Stimulated activated naive CD8-positive, alpha-beta T cell treated with anti-CD3 and anti-CD28 coated beads, Interleukin-15, amount 100 ng/mL, for 72 hours (primary cell): ENCODE results near the gene TDG.
"Not testable (repeated sequence)": the region's sequence is repeated elsewhere in the genome, so short reads cannot be mapped to it uniquely, and the experiment has no call there.

Experiments used
- ATAC-seq: fragments of 150-1000 bp; cut with Tn5 transposase; 2 replicates; pipeline ENCODE4 v1.10.0; 2021; ENCODE audit warnings: mild to moderate bottlenecking, moderate library complexity
- DNase-seq, 2 donors: peaks; one replicate each; pipeline ENCODE4 v3.0.0; 2021 to 2022
- H3K27ac Mint-ChIP-seq, 2 donors: one replicate each; pipeline ENCODE4 v1.8.0; 2022; ENCODE audit warnings: mild to moderate bottlenecking in 2 of 2, mixed read lengths in 2 of 2, moderate library complexity in 2 of 2
- H3K27me3 Mint-ChIP-seq: one replicate; pipeline ENCODE4 v1.8.0; 2022; ENCODE audit warnings: mixed read lengths
- H3K4me1 Mint-ChIP-seq: one replicate; pipeline ENCODE4 v1.8.0; 2022; ENCODE audit warnings: mild to moderate bottlenecking, mixed read lengths
- H3K4me3 Mint-ChIP-seq, 2 donors: one replicate each; pipeline ENCODE4 v1.8.0; 2022; ENCODE audit warnings: mild to moderate bottlenecking in 2 of 2, mixed read lengths in 2 of 2, moderate library complexity in 1 of 2
- H3K9me3 Mint-ChIP-seq, 2 donors: one replicate each; pipeline ENCODE4 v1.8.0; 2022; ENCODE audit warnings: mixed read lengths in 2 of 2

TDG gene

GRCh38 chr12:103996595-103996994, 30.9 kb downstream of the TDG start:
- DNase-seq = no peak
- H3K4me1 Mint-ChIP-seq = peaks cover 5% of the 10 kb centered on the region
- H3K27me3 Mint-ChIP-seq = peaks cover 21% of the 10 kb centered on the region
- no peak overlapping the region for H3K4me3 Mint-ChIP-seq
- H3K27ac Mint-ChIP-seq = peak overlapping the region in 1 of 2 donors; percentile 10
- H3K9me3 Mint-ChIP-seq = no peaks in the 10 kb centered on the region
- no peak for ATAC-seq

- Mint-ChIP-seq H3K9me3 (no peaks in the 10 kb centered on the region), H3K4me3 (no peak overlapping the region), H3K27ac (no peak overlapping the region), H3K4me1 (peaks cover 5% of the 10 kb centered on the region), H3K27me3 (peaks cover 23% of the 10 kb centered on the region)
- ATAC-seq (no peak), DNase-seq (no peak)
Measured at GRCh38 chr12:103997286-103997900, 31.7 kb downstream of the TDG start.

- Mint-ChIP-seq H3K4me3 (no peak overlapping the region), H3K9me3 (no peaks in the 10 kb centered on the region), H3K4me1 (peaks cover 5% of the 10 kb centered on the region), H3K27ac (no peak overlapping the region), H3K27me3 (peaks cover 39% of the 10 kb centered on the region)
- no peak for ATAC-seq
- DNase-seq = no peak
Measured at GRCh38 chr12:103998976-103999375, 33.3 kb downstream of the TDG start.

GRCh38 chr12:104000807-104001434, 35.2 kb downstream of the TDG start:
- ATAC-seq = no peak
- peaks cover 5% of the 10 kb centered on the region for H3K4me1 Mint-ChIP-seq
- DNase-seq = no peak
- H3K27me3 Mint-ChIP-seq = peaks cover 57% of the 10 kb centered on the region
- H3K4me3 Mint-ChIP-seq = no peak overlapping the region
- no peaks in the 10 kb centered on the region for H3K9me3 Mint-ChIP-seq
- no peak overlapping the region for H3K27ac Mint-ChIP-seq

GRCh38 chr12:104002686-104003085, 37.0 kb downstream of the TDG start:
- no peaks in the 10 kb centered on the region for H3K9me3 Mint-ChIP-seq
- ATAC-seq (no peak), DNase-seq (no peak)
- H3K27ac Mint-ChIP-seq = no peak overlapping the region
- H3K4me1 Mint-ChIP-seq = peaks cover 5% of the 10 kb centered on the region
- peaks cover 73% of the 10 kb centered on the region for H3K27me3 Mint-ChIP-seq
- H3K4me3 Mint-ChIP-seq = no peak overlapping the region

DNA sequence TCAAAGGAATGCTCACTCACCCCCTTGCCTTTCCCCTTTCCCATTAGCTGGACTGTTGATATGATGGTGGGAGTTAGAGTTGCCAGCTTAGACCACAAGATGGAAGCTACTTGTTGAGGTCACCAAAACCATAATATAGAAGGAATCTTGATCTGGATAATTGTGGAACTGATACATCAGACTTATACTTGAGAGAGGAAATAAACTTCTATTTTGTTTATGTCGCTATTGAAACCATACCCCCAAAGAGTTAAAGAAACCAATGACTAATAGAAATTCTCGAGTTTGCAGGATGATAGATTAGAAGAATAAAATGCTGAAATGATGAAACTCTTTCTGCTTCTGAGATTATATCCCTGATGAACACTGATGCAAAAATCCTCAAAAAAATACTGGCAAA, 37.9 kb downstream of the TDG start:
- ATAC-seq (no peak), DNase-seq (no peak)
- Mint-ChIP-seq H3K9me3 (no peaks in the 10 kb centered on the region), H3K4me3 (no peak overlapping the region), H3K4me1 (peaks cover 5% of the 10 kb centered on the region), H3K27ac (no peak overlapping the region), H3K27me3 (peaks cover 79% of the 10 kb centered on the region)

DNA sequence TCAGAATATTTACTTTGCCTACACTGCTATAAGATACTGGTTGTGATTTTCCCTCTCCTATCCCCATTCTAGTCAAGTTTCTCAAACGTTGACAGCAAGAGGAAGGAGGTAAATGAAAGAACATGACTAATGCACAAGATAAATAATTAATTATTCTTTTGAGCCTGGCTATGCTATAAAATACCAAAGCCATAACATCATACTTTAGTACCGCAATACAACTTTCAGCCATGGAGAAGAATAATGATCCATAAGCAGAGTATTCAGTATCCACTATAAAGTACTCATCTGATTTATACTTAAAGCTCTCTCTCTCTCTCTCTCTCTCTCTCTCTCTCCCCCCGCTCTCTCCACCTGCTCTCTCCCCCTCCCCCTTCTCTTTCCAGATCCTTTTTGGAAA, 41.3 kb downstream of the TDG start:
- H3K4me3 Mint-ChIP-seq = no peak overlapping the region
- no peaks in the 10 kb centered on the region for H3K4me1 Mint-ChIP-seq
- ATAC-seq (no peak), DNase-seq (no peak)
- no peak overlapping the region for H3K27ac Mint-ChIP-seq
- H3K27me3 Mint-ChIP-seq = peaks cover 59% of the 10 kb centered on the region
- H3K9me3 Mint-ChIP-seq = no peaks in the 10 kb centered on the region

- no peak overlapping the region for H3K4me3 Mint-ChIP-seq
- no peak for DNase-seq
- peaks cover 29% of the 10 kb centered on the region for H3K27me3 Mint-ChIP-seq
- no peaks in the 10 kb centered on the region for H3K9me3 Mint-ChIP-seq
- no peaks in the 10 kb centered on the region for H3K4me1 Mint-ChIP-seq
- ATAC-seq = no peak
- H3K27ac Mint-ChIP-seq = no peak overlapping the region
Measured at GRCh38 chr12:104010121-104010520, 44.4 kb downstream of the TDG start.

GRCh38 chr12:104010606-104011169, 45.0 kb downstream of the TDG start:
- ATAC-seq = no peak
- no peaks in the 10 kb centered on the region for H3K9me3 Mint-ChIP-seq
- H3K4me1 Mint-ChIP-seq = no peaks in the 10 kb centered on the region
- H3K4me3 Mint-ChIP-seq = no peak overlapping the region
- DNase-seq = no peak
- H3K27me3 Mint-ChIP-seq = peaks cover 23% of the 10 kb centered on the region
- no peak overlapping the region for H3K27ac Mint-ChIP-seq

DNA sequence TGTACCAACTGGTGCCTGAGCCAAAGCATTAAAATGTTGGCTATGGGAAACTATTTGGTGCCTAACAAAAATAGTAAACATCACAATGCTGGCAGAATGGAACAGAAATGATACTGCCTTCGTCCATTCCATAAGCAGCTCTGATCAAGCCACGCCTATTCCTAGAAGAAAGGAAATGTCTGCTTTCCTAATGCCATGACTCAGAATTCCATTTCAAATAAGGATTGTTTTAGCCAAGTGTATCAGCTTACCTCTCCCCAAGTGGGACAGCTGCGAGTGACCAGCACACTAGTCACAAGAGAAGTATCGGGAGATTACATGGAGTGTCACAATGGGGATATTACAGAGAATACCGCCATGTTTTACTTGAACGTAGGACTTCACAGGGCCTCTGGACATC, 45.6 kb downstream of the TDG start:
- Mint-ChIP-seq H3K27ac (no peak overlapping the region), H3K4me1 (no peaks in the 10 kb centered on the region), H3K27me3 (peaks cover 20% of the 10 kb centered on the region), H3K9me3 (no peaks in the 10 kb centered on the region), H3K4me3 (no peak overlapping the region)
- no peak for DNase-seq
- no peak for ATAC-seq

- H3K27ac Mint-ChIP-seq = no peak overlapping the region
- peaks cover 10% of the 10 kb centered on the region for H3K27me3 Mint-ChIP-seq
- no peaks in the 10 kb centered on the region for H3K4me1 Mint-ChIP-seq
- H3K9me3 Mint-ChIP-seq = no peaks in the 10 kb centered on the region
- no peak for DNase-seq
- H3K4me3 Mint-ChIP-seq = no peak overlapping the region
- ATAC-seq = no peak
Measured at GRCh38 chr12:104012331-104012730, 46.7 kb downstream of the TDG start.

GRCh38 chr12:104021862-104022261, 56.2 kb downstream of the TDG start:
- H3K9me3 Mint-ChIP-seq, H3K4me1 Mint-ChIP-seq, DNase-seq, ATAC-seq, H3K4me3 Mint-ChIP-seq: not testable (repeated sequence)
- Mint-ChIP-seq H3K27ac (peak overlapping the region in 1 of 2 donors; percentile 27), H3K27me3 (peaks cover 38% of the 10 kb centered on the region)

GRCh38 chr12:104022786-104023185, 57.1 kb downstream of the TDG start:
- ATAC-seq (no peak), DNase-seq (no peak)
- no peaks in the 10 kb centered on the region for H3K9me3 Mint-ChIP-seq
- H3K4me1 Mint-ChIP-seq = no peaks in the 10 kb centered on the region
- no peak overlapping the region for H3K27ac Mint-ChIP-seq
- H3K4me3 Mint-ChIP-seq = no peak overlapping the region
- H3K27me3 Mint-ChIP-seq = peaks cover 43% of the 10 kb centered on the region

DNA sequence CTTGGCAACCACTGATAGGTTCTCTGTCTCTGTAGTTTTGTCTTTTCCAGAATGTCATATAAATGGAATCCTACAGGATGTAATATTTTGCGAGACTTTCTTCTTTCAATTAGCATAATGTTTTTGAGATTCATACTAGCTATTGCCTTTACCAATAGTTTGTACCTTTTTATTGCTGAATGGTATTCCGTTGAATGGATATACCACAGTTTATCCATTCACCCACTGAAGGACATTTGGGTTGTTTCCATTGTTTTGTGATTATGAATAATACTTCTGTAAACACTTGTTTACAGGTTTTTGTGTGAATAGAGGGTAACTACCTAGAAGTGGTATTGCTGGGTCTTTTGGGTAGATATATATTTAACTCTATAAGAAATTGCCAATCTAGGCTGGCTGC, 58.0 kb downstream of the TDG start:
- Mint-ChIP-seq H3K4me3 (no peak overlapping the region), H3K27me3 (peaks cover 47% of the 10 kb centered on the region), H3K4me1 (no peaks in the 10 kb centered on the region), H3K9me3 (no peaks in the 10 kb centered on the region), H3K27ac (no peak overlapping the region)
- no peak for DNase-seq
- no peak for ATAC-seq

DNA sequence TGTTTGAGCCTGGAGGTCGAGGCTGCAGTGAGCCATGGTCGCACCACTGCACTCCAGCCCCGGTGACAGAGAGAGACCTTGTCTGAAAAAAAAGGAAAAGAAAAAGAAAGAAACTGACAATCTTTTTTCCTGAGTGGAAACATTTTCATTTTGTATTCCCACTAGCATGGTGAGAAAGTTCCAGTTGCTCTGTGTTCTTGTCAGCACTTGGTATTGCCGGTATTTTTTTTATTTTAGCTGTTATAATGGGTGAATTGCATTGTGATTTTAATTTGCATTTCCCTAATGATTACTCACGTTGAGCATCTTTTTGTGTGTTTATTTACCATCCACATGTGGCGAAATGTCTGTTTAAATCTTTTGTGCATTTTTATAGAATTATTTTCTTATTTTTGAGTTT, 58.7 kb downstream of the TDG start:
- H3K27me3 Mint-ChIP-seq = peaks cover 52% of the 10 kb centered on the region
- H3K4me3 Mint-ChIP-seq = no peak overlapping the region
- no peak for DNase-seq
- no peaks in the 10 kb centered on the region for H3K4me1 Mint-ChIP-seq
- no peaks in the 10 kb centered on the region for H3K9me3 Mint-ChIP-seq
- no peak for ATAC-seq
- no peak overlapping the region for H3K27ac Mint-ChIP-seq

DNA sequence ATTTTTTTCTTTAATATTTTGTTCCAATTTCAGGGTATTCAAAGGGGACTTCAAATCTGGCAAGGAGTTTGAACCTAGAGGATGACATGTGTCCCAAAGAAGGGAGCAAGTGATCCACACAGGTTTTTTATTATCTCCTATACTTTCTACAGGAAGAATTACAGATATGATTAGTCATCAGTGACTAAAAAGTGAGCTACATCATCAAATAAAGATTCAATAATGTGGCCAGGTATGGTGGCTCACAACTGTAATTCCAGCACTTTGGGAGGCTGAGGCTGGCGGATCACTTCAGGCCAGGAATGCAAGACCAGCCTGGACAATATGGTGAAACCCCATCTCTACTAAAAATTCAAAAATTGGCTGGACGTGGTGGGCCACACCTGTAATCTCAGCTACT, 60.1 kb downstream of the TDG start:
- H3K27me3 Mint-ChIP-seq = peaks cover 39% of the 10 kb centered on the region
- ATAC-seq = no peak

More for the DNA sequence above, 60.1 kb downstream of the TDG start:
- no peak for DNase-seq
- no peak overlapping the region for H3K27ac Mint-ChIP-seq
- H3K9me3 Mint-ChIP-seq = no peaks in the 10 kb centered on the region
- H3K4me1 Mint-ChIP-seq = no peaks in the 10 kb centered on the region
- no peak overlapping the region for H3K4me3 Mint-ChIP-seq
